Muscle of arm (tissue), 12 donors: ENCODE data around the gene GSAP. TPM values are rescaled to one million over a fixed set of nuclear protein-coding genes. Genes with fewer than 3 reads are reported as not detected.

Experiments
- DNase-seq: peaks from one replicate; pipeline ENCODE4 v3.0.0-alpha.2; 2013
- polyA plus RNA-seq, 12 donors: library from polyadenylated mRNA; unstranded; fragments of 120-200 nt; gene quantifications; one replicate each; pipeline ENCODE4 v1.2.1, GENCODE V29; 2013; ENCODE audit not compliant: insufficient read length in 12 of 12

Gene GSAP
- polyA plus RNA-seq, 12 donors: 3.5 to 19.3 (median 5.3) TPM; not detected in 1

- DNase-seq: no peak
Measured at GRCh38 chr7:77409739-77410547, 6.2 kb downstream of the GSAP start.

- no peak for DNase-seq
Measured at GRCh38 chr7:77409005-77409738, 7.0 kb downstream of the GSAP start.

DNA sequence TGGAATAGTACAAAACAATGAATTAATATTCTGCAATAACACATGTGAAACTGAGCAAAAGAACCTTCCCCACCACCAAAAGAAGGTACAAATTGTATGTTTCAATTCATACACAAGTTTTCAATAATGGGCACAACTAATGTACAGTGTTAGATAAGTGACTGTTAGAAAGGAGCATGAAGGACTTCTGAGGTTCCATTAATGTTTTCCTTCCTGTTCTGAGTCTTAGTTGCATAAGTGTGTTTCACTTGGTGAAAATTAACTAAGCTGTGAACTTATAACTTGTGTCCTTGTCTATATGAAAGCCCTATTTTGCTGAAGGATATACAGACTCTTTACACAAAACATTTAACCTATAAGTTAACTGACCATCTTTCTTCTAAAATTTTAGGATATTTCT is 8.2 kb downstream of the GSAP start:
- no peak for DNase-seq

DNA sequence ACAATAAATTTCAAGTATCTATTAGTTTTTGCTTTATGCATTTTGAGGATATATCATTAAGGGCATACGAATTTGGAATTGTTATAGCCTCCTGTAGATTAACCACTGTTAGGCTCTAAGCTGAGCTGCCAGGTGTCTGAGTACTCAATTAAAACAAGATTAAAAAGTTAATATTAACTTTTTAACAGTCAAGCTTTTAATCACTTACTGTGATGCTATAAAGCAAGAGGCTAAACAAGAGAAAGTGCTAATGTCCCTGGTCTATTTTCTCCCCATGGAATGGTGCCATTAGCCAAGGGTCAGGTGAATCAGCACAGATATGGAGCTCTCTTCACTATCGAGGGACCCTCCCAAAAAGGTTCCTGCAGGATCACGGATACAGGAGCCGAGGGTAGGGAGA is 9.7 kb downstream of the GSAP start:
- DNase-seq: no peak

GRCh38 chr7:77404641-77405040 is 11.5 kb downstream of the GSAP start:
- DNase-seq: no peak

DNA sequence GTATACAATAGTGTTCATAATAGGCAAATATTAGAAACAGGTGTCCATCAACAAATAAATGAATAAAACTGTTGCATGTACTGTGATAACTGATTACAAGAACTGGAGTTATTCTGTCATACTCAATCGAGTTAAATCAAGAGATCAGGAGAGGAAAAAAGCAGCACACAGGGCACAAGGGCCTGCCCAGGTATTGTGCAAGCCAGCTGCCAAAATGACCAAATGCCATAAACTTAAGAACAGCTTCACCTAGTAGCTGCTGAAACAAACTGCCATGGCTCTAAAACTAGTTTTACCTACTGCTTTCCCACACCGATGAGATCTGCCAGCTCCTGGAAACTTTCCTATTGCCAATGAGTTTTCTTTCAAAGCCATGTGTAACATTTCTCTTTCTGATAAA is 12.2 kb downstream of the GSAP start:
- DNase-seq: no peak

- DNase-seq: no peak
Measured at GRCh38 chr7:77402818-77403217, 13.3 kb downstream of the GSAP start.

- DNase-seq: no peak
Measured at GRCh38 chr7:77401002-77401401, 15.1 kb downstream of the GSAP start.

GRCh38 chr7:77399816-77400215 is 16.3 kb downstream of the GSAP start:
- no peak for DNase-seq

- no peak for DNase-seq
Measured at GRCh38 chr7:77396894-77397547, 19.1 kb downstream of the GSAP start.

- no peak for DNase-seq
Measured at GRCh38 chr7:77395626-77396025, 20.5 kb downstream of the GSAP start.

DNA sequence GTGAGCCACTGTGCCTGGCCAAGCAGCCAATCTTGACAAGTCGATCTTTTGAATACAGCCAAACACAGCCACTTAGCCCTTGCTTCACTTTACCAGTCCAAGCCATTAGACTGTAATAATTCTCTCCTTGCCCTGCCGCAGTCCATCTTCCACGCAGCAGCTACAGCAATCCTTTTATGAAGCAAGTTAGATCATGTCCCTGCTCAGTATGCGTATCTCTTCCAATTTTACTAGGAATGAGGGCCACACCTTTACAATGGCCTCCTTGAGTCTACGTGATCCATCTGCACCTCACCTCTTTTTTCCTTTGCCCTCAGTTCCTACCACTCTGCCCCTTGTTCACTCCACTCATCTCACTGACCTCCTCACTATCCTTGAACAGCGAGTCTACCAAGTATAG is 22.2 kb downstream of the GSAP start:
- DNase-seq: no peak

DNA sequence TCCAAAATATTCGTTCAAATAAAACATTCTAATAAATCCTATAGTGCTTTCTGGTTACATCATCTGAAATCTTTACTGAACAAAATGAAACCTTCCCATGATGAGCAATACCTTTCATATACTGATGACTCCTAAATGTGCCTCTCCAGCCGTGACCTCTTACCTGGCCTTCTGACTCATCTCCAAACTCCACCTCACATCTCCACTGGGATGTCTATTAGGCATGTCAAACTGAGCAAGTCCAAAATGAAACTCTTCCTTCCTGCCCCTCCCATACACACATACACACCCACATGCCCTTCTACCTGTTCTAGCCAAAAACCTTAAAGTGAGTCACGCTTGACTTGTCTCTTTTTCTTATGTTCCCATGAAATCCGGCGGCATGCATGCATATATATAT is 22.9 kb downstream of the GSAP start:
- DNase-seq: no peak

DNA sequence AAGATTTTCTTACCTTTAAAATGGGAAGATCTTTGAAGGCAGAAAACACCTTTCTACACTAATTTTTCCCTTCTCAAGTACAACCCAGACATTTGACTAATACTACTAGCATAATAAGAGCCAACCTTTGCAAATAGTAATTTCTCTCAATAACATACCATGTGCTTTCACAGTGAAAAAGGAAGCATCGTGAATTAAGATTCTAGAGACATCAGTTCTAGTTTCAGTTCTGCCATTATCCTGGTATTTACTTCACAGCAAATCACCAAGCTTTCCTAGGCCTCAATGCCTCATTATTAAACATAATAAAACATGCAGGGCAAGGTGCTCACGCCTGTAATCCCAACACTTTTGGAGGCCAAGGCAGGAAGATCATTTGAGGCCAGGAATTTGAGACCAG is 24.9 kb downstream of the GSAP start:
- no peak for DNase-seq

DNA sequence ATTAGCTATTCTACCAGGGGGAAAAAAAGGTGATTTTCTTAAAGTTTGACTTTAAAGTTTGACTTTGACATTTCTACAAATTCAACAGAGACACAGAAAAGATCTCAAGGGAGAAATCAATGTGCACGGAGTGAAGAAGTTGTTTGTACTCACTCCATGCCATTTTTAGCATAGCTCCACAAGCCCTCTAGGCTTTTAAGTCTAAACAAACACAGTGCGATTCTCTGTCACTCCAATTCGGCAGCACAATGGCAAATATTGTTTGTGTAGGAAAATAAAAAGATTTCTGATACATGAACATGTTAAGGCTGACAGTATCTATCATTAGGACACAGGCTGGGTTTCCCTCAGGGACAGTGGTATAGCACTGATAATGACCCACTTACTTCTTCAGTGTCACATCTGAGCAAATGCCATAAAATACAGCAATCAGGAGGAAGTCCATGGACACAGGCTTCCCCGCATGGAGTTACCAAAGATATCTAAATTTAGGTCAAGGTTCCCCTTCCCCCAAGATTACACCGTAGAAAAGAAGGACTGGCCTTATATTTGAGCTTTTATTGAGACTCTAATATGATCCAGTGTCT is 28.0 kb downstream of the GSAP start:
- no peak for DNase-seq

GRCh38 chr7:77386165-77386822 is 29.9 kb downstream of the GSAP start:
- peak; percentile 62 for DNase-seq

- DNase-seq: no peak
Measured at GRCh38 chr7:77383333-77383740, 32.8 kb downstream of the GSAP start.

DNA sequence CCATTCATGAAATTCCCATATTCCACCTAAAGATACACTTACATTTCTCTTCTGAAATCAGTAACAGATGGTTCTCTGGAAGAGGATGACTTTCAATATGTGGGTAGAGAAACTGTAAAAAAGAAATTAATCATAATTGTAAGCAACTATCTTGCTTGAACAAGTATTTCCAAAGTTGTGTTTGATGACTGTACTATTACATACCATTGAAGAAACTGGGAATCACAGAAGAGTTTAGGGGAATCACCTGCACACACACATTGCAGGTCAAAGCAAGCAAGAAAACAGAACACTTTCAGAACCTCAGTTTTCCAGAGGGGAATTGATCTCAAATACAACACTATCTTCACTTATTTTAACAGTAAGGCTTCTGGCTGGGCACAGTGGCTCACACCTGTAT is 33.6 kb downstream of the GSAP start:
- DNase-seq: no peak

DNA sequence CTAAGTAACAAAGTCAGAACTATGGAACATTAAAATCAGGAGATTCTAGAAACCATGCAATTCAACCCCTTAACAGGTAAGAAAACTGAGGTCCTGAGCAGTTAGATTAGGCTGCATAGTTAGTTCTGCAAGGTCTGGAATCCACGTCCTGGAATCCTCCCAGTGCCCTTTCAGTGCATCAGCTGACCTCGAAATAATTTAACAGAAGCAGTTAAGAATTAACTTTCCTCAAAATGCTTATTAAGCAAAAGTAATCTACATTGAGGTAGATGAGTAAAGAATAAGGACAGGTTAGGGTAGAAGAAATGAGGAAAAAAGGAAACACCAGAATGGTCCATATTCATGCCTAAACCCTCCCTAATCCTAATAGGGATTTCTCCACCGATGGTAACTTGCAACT is 37.6 kb downstream of the GSAP start:
- no peak for DNase-seq

DNA sequence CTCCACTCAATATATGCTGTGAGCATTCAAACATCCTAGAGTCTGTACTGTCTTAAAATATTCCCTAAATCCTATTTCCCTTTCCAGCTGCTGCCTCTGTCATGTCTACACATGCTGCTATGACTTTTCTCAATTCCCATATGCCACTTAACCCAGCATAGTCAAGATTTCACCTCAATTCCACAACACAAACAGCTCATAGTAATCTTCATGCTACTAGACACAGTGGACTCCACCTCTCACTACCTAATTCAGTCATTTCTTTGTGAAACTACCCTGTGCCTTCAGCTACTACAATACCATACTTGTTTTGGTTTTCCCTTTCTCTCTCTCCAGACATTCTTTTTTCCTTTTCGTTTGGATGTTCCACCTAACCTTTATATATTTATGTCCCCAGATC is 45.5 kb downstream of the GSAP start:
- no peak for DNase-seq

DNA sequence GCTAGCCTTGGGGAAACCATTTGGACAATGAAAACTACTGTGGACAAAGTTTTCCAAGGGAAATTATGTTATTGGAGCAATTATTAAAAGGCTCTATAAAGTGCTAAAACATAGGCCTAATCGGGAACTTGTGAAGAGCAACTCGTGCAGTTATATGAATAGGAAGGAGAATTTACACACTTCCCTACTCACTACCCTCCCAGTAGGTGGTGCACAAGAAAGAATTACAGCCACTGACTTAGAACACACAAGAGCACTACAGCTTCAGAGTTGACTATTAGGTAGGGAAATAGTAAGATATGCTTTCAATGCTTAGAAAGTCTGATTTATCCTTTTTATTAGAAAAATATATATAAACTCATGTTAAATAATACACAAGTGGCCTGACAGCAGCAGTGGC is 47.2 kb downstream of the GSAP start:
- no peak for DNase-seq

GRCh38 chr7:77367976-77368375 is 48.2 kb downstream of the GSAP start:
- no peak for DNase-seq
